Adipocyte (in vitro differentiated cells): ENCODE measurements around the gene ACTR3.
A peak's percentile ranks its signal among the peaks of the same experiment; 100 is the strongest.
"Not testable (repeated sequence)": the region's sequence is repeated elsewhere in the genome, so short reads cannot be mapped to it uniquely, and the experiment has no call there.

Experiments
- DNase-seq: peaks from one replicate; pipeline ENCODE4 v3.0.0-alpha.2; 2015; ENCODE audit warnings: low read depth
- H3K27me3 ChIP-seq: replicated peaks from 2 replicates; pipeline ENCODE4 v1.7.0; 2013; ENCODE audit warnings: mild to moderate bottlenecking, low read length, moderate library complexity; ENCODE audit not compliant: control insufficient read depth, insufficient read depth
- H3K36me3 ChIP-seq: 2 replicates; pipeline ENCODE4 v1.7.0; 2013; ENCODE audit warnings: low read length, mild to moderate bottlenecking, moderate library complexity; ENCODE audit not compliant: control insufficient read depth, insufficient read depth, severe bottlenecking
- H3K4me1 ChIP-seq: 2 replicates; pipeline ENCODE4 v1.7.0; 2013; ENCODE audit warnings: mild to moderate bottlenecking, low read length, moderate library complexity; ENCODE audit not compliant: control insufficient read depth, insufficient read depth
- H3K4me3 ChIP-seq: 2 replicates; pipeline ENCODE4 v1.7.0; 2013; ENCODE audit warnings: mild to moderate bottlenecking, low read length, moderate library complexity
- H3K9ac ChIP-seq: 2 replicates; pipeline ENCODE4 v1.7.0; 2013; ENCODE audit warnings: mild to moderate bottlenecking, low read length, moderate library complexity
- H3K9me3 ChIP-seq: 2 replicates; pipeline ENCODE4 v1.7.0; 2013; ENCODE audit warnings: mild to moderate bottlenecking, low read length, moderate library complexity; ENCODE audit not compliant: control insufficient read depth

Gene ACTR3

GRCh38 chr2:113940891-113941290 is 51.0 kb downstream of the ACTR3 start:
- Histone ChIP-seq H3K9me3 (peaks cover 13% of the 10 kb centered on the region), H3K4me1 (no peaks in the 10 kb centered on the region), H3K9ac (no peak overlapping the region), H3K36me3 (peaks cover 93% of the 10 kb centered on the region), H3K27me3 (no peaks in the 10 kb centered on the region), H3K4me3 (no peak overlapping the region)
- DNase-seq = no peak

DNA sequence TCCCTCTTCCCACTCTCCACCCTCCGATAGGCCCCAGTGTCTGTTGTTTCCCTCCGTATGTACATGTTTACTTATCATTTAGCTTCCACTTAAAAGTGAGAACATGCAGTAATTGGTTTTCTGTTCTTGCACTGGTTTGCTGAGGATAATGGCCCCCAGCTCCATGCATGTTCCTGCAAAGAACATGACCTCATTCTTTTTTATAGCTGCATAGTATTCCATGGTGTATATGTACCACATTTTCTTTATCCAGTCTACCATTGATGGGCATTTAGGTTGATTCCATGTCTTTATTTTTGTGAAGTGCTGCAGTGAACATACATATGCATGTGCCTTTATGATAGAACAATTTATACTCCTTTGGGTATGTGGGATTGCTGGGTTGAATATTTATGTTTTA is 55.9 kb downstream of the ACTR3 start:
- H3K4me3 ChIP-seq, H3K4me1 ChIP-seq, H3K9ac ChIP-seq, DNase-seq, H3K9me3 ChIP-seq, H3K27me3 ChIP-seq: not testable (repeated sequence)
- H3K36me3 ChIP-seq = peaks cover 91% of the 10 kb centered on the region

GRCh38 chr2:113950906-113951305 is 61.0 kb downstream of the ACTR3 start:
- peaks cover 95% of the 10 kb centered on the region for H3K36me3 ChIP-seq
- DNase-seq = not testable (repeated sequence)

GRCh38 chr2:113961000-113961399 is 71.1 kb downstream of the ACTR3 start:
- no peaks in the 10 kb centered on the region for H3K27me3 ChIP-seq
- H3K9ac ChIP-seq = no peak overlapping the region
- no peaks in the 10 kb centered on the region for H3K9me3 ChIP-seq
- H3K4me3 ChIP-seq = no peak overlapping the region
- H3K4me1 ChIP-seq = peaks cover 18% of the 10 kb centered on the region
- no peak for DNase-seq
- H3K36me3 ChIP-seq = peaks cover 61% of the 10 kb centered on the region

More at GRCh38 chr2:113950906-113951305, 61.0 kb downstream of the ACTR3 start:
- H3K9me3 ChIP-seq, H3K4me1 ChIP-seq, H3K27me3 ChIP-seq, H3K4me3 ChIP-seq, H3K9ac ChIP-seq: not testable (repeated sequence)

- Histone ChIP-seq H3K9me3 (no peaks in the 10 kb centered on the region), H3K36me3 (peaks cover 45% of the 10 kb centered on the region), H3K9ac (no peak overlapping the region), H3K27me3 (no peaks in the 10 kb centered on the region), H3K4me1 (peaks cover 32% of the 10 kb centered on the region), H3K4me3 (no peak overlapping the region)
- peak; percentile 80 for DNase-seq
Measured at GRCh38 chr2:113962692-113963480, 73.0 kb downstream of the ACTR3 start.

DNA sequence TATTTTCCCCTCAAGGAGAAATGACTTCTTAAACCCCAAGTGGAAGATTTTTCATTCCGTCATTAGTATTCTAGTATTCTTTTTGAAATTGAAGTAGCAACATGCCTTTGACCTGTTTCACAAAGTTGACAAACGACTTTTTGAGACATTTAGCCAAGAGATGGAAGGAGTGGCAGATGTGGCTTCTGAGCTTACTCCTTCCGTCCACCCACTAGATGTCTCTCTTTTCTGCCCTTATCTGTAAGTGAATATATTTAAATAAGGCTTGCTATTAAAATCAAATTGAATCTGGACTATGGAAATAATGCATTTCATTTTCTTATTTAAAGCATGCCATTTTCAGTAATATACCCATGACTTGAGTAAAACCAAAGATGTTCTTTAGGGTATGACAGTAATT is 74.1 kb downstream of the ACTR3 start:
- no peaks in the 10 kb centered on the region for H3K9me3 ChIP-seq
- H3K27me3 ChIP-seq = no peaks in the 10 kb centered on the region
- peaks cover 35% of the 10 kb centered on the region for H3K4me1 ChIP-seq
- peak; percentile 17 for DNase-seq
- peaks cover 38% of the 10 kb centered on the region for H3K36me3 ChIP-seq
- no peak overlapping the region for H3K9ac ChIP-seq
- H3K4me3 ChIP-seq = no peak overlapping the region

GRCh38 chr2:113964436-113964835 is 74.5 kb downstream of the ACTR3 start:
- H3K27me3 ChIP-seq = no peaks in the 10 kb centered on the region
- H3K4me1 ChIP-seq = peaks cover 37% of the 10 kb centered on the region
- peaks cover 33% of the 10 kb centered on the region for H3K36me3 ChIP-seq
- no peaks in the 10 kb centered on the region for H3K9me3 ChIP-seq
- H3K9ac ChIP-seq = no peak overlapping the region
- H3K4me3 ChIP-seq = no peak overlapping the region
- DNase-seq = peak; percentile 72

DNA sequence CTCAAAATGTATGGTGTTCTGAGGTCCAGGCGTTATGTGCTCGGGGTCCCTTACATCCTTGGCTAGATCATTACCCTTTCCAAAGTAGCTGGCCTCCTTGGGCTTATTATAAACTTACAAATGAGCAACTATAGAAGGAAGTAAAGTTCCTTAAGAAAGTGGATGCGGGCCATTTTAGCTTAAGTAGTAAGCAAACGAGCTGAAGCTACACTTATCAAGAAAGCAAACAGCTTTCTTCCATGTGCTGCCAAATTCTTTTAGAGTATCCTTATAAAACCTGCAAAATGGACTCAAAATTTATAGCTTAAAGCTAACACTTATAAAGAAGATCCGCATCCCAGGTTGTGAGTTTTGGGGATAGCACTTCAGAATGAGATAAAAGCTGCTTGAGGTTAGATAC is 75.3 kb downstream of the ACTR3 start:
- Histone ChIP-seq H3K36me3 (peaks cover 26% of the 10 kb centered on the region), H3K4me3 (no peak overlapping the region), H3K9me3 (no peaks in the 10 kb centered on the region), H3K9ac (no peak overlapping the region), H3K27me3 (no peaks in the 10 kb centered on the region), H3K4me1 (peaks cover 37% of the 10 kb centered on the region)
- no peak for DNase-seq

GRCh38 chr2:113965644-113966043 is 75.8 kb downstream of the ACTR3 start:
- no peaks in the 10 kb centered on the region for H3K27me3 ChIP-seq
- H3K36me3 ChIP-seq = peaks cover 23% of the 10 kb centered on the region
- DNase-seq = peak; percentile 24
- no peak overlapping the region for H3K4me3 ChIP-seq
- H3K9ac ChIP-seq = no peak overlapping the region
- peaks cover 37% of the 10 kb centered on the region for H3K4me1 ChIP-seq
- no peaks in the 10 kb centered on the region for H3K9me3 ChIP-seq

GRCh38 chr2:113966171-113966570 is 76.3 kb downstream of the ACTR3 start:
- Histone ChIP-seq H3K36me3 (peaks cover 23% of the 10 kb centered on the region), H3K4me3 (no peak overlapping the region), H3K27me3 (no peaks in the 10 kb centered on the region), H3K9me3 (no peaks in the 10 kb centered on the region), H3K4me1 (peaks cover 37% of the 10 kb centered on the region), H3K9ac (no peak overlapping the region)
- DNase-seq = no peak

DNA sequence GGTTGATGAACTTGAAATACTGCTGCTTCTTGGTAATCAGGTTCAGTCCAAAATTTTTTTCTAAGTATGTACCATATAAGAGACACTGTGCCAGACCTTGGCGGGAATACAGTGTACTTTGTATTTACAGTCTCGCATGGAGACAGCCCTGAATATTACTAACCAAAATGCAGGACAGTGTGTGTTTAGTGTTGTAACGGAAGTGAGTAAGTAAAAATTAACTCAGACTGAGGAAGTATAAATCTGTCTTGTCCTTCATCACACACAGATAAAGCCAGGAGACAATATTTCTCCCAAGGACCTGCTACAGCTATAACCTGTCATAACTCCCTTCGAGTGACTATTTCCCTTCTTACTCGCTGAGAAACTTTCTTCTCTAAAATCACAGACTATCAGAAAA is 76.9 kb downstream of the ACTR3 start:
- H3K9me3 ChIP-seq = no peaks in the 10 kb centered on the region
- peaks cover 17% of the 10 kb centered on the region for H3K36me3 ChIP-seq
- H3K27me3 ChIP-seq = no peaks in the 10 kb centered on the region
- no peak overlapping the region for H3K9ac ChIP-seq
- no peak for DNase-seq
- H3K4me1 ChIP-seq = peaks cover 37% of the 10 kb centered on the region
- no peak overlapping the region for H3K4me3 ChIP-seq

- Histone ChIP-seq H3K4me3 (no peak overlapping the region), H3K4me1 (peaks cover 37% of the 10 kb centered on the region), H3K9me3 (no peaks in the 10 kb centered on the region), H3K9ac (no peak overlapping the region), H3K27me3 (no peaks in the 10 kb centered on the region), H3K36me3 (peaks cover 15% of the 10 kb centered on the region)
- no peak for DNase-seq
Measured at GRCh38 chr2:113967272-113967671, 77.4 kb downstream of the ACTR3 start.
